Keratinocyte (primary cell): ENCODE data around the gene NLRP14. TPM values are rescaled to one million over a fixed set of nuclear protein-coding genes. Genes with fewer than 3 reads are reported as not detected.

Source experiments
- DNase-seq: peaks from one replicate; pipeline ENCODE4 v3.0.0-alpha.2; 2011; ENCODE audit warnings: low read depth, missing footprints, low spot score
- FAIRE-seq: peaks from 2 replicates; lab custom pipeline; 2011; peaks lifted over from hg19 to GRCh38; lab: Jason Lieb, UNC
- H2AFZ ChIP-seq: 2 replicates; pipeline ENCODE4 v1.6.0; 2012; ENCODE audit warnings: low read length, control low read depth, inconsistent platforms; ENCODE audit not compliant: control insufficient read depth
- H3K27ac ChIP-seq: 2 replicates; pipeline ENCODE4 v1.5.1; 2011; ENCODE audit warnings: low read length; ENCODE audit not compliant: control insufficient read depth, insufficient read depth
- H3K27me3 ChIP-seq: 3 replicates; pipeline ENCODE4 v1.6.0; 2011; ENCODE audit warnings: low read length; ENCODE audit not compliant: control insufficient read depth, insufficient read depth; ENCODE audit errors: extremely low read depth
- H3K36me3 ChIP-seq, 2 experiments: 2 replicates in 1 of 2; 3 replicates in 1 of 2; pipeline ENCODE4 v1.5.1; 2011; ENCODE audit warnings: low read length in 2 of 2, mild to moderate bottlenecking in 1 of 2; ENCODE audit not compliant: control insufficient read depth in 2 of 2, insufficient read depth in 2 of 2; ENCODE audit errors: extremely low read depth in 1 of 2
- H3K4me1 ChIP-seq: 3 replicates; pipeline ENCODE4 v1.5.1; 2011; ENCODE audit warnings: low read length; ENCODE audit not compliant: control insufficient read depth, insufficient read depth; ENCODE audit errors: extremely low read depth
- H3K4me2 ChIP-seq: 3 replicates; pipeline ENCODE4 v1.6.0; 2011; ENCODE audit warnings: low read depth, low read length; ENCODE audit not compliant: control insufficient read depth, insufficient read depth; ENCODE audit errors: extremely low read depth
- H3K4me3 ChIP-seq, 3 experiments: fragments of 200-600 bp in 1 of 3; sonication (generic) in 1 of 3; 2 replicates in 2 of 3; 3 replicates in 1 of 3; pipeline ENCODE4 v1.5.1; 2011 to 2016; ENCODE audit warnings: low read length in 3 of 3, mild to moderate bottlenecking in 3 of 3, control low read depth in 2 of 3, inconsistent platforms in 1 of 3, low read depth in 1 of 3, mixed read lengths in 1 of 3, mixed run types in 1 of 3, moderate library complexity in 1 of 3; ENCODE audit not compliant: control insufficient read depth in 2 of 3, insufficient read depth in 2 of 3; ENCODE audit errors: extremely low read depth in 1 of 3
- H3K79me2 ChIP-seq: 2 replicates; pipeline ENCODE4 v1.6.0; 2012; ENCODE audit warnings: low read length; ENCODE audit not compliant: control insufficient read depth, insufficient read depth
- H3K9ac ChIP-seq: 3 replicates; pipeline ENCODE4 v1.6.0; 2011; ENCODE audit warnings: low read length; ENCODE audit not compliant: control insufficient read depth, insufficient read depth; ENCODE audit errors: extremely low read depth
- H3K9me1 ChIP-seq: 3 replicates; pipeline ENCODE4 v1.6.0; 2011; ENCODE audit warnings: low read length; ENCODE audit not compliant: control insufficient read depth, insufficient read depth; ENCODE audit errors: extremely low read depth
- H3K9me3 ChIP-seq: 2 replicates; pipeline ENCODE4 v1.5.1; 2012; ENCODE audit warnings: low read depth, low read length; ENCODE audit not compliant: control insufficient read depth
- H4K20me1 ChIP-seq: 3 replicates; pipeline ENCODE4 v1.6.0; 2011; ENCODE audit warnings: low read length; ENCODE audit not compliant: control insufficient read depth, insufficient read depth; ENCODE audit errors: extremely low read depth
- CTCF ChIP-seq, 3 experiments: IDR thresholded peaks in 1 of 3; conservative IDR thresholded peaks in 1 of 3; optimal IDR thresholded peaks in 1 of 3; 2 replicates in 2 of 3; 3 replicates in 1 of 3; pipeline versions ENCODE3 to v1.5.1; 2011; ENCODE audit warnings: low read length in 3 of 3, mild to moderate bottlenecking in 3 of 3, moderate library complexity in 2 of 3, control low read depth in 1 of 3, inconsistent platforms in 1 of 3; ENCODE audit not compliant: insufficient read depth in 2 of 3; ENCODE audit errors: extremely low read depth in 1 of 3
- EZH2 ChIP-seq: IDR thresholded peaks from one replicate; pipeline ENCODE4 v1.6.1; 2012; ENCODE audit warnings: inconsistent platforms, mild to moderate bottlenecking, low read length, moderate library complexity
- dilution Hi-C: fragments of 300-500 bp; cut with MboI; formaldehyde crosslinking; loops from one replicate; pipeline ENCODE4 v1.7.0; 2020; ENCODE audit warnings: low sequenced_read_pairs; ENCODE audit not compliant: extremely low pct_ligation_motif_present
- polyA plus RNA-seq, 5 experiments: library from polyadenylated mRNA; depleted of rRNA in 3 of 5; stranded (reverse) in 3 of 5; stranded (forward) in 1 of 5; unstranded in 1 of 5; fragments of >200 nt; gene quantifications; 1 replicate in 1 of 5; 2 replicates in 3 of 5; 3 replicates in 1 of 5; pipeline versions ENCODE4 v1.2.1 to v1.2.3, GENCODE V29; 2011 to 2012; ENCODE audit warnings: missing spikeins in 2 of 5, low read depth in 1 of 5, low replicate concordance in 1 of 5

The NLRP14 gene
- polyA plus RNA-seq, 1 donor (not counting 4 experiments of a cell fraction or from before 2014, with no cell fraction given): 0.03 TPM

GRCh38 chr11:7004482-7004881, 15.8 kb upstream of the NLRP14 start:
- Histone ChIP-seq H3K9me3 (no peaks in the 10 kb centered on the region), H3K27me3 (no peaks in the 10 kb centered on the region), H3K79me2 (no peaks in the 10 kb centered on the region), H3K4me1 (peaks cover 5% of the 10 kb centered on the region), H3K27ac (no peak overlapping the region), H3K36me3 (no peaks in the 10 kb centered on the region), H3K4me3 (no peak overlapping the region), H3K9me1 (no peaks in the 10 kb centered on the region), H4K20me1 (no peaks in the 10 kb centered on the region), H3K4me2 (no peak overlapping the region), H3K9ac (no peak overlapping the region), H2AFZ (peak overlapping the region; percentile 79)
- FAIRE-seq (peak; percentile 23), DNase-seq (no peak)
- no peak for TF ChIP-seq CTCF (optimal IDR thresholded peaks at IDR 0.05 in 1 of 3, IDR thresholded peaks at IDR 0.05 in 1 of 3, conservative IDR thresholded peaks at IDR 0.05 in 1 of 3; ENCODE audit: extremely low read depth in 1 of 3, insufficient read depth in 2 of 3, low read length in 3 of 3)
- dilution Hi-C loops: no loop called here

- TF ChIP-seq EZH2 (no peak), CTCF (optimal IDR thresholded peaks at IDR 0.05 in 1 of 3, IDR thresholded peaks at IDR 0.05 in 1 of 3, conservative IDR thresholded peaks at IDR 0.05 in 1 of 3; ENCODE audit: extremely low read depth in 1 of 3, insufficient read depth in 2 of 3, low read length in 3 of 3) (no peak)
- Histone ChIP-seq H4K20me1 (no peaks in the 10 kb centered on the region), H3K27me3 (no peaks in the 10 kb centered on the region), H3K27ac (no peak overlapping the region), H2AFZ (no peak overlapping the region), H3K9ac (no peak overlapping the region), H3K9me3 (no peaks in the 10 kb centered on the region), H3K4me1 (no peaks in the 10 kb centered on the region), H3K36me3 (no peaks in the 10 kb centered on the region), H3K4me2 (no peak overlapping the region), H3K4me3 (no peak overlapping the region), H3K79me2 (no peaks in the 10 kb centered on the region), H3K9me1 (no peaks in the 10 kb centered on the region)
- FAIRE-seq (no peak), DNase-seq (no peak)
- dilution Hi-C loops: no loop called here
Measured at GRCh38 chr11:7014118-7014517, 6.2 kb upstream of the NLRP14 start.
